A673 (cell line): ENCODE data around the gene ASTN2. TPM values are rescaled to one million over a fixed set of nuclear protein-coding genes. Genes with fewer than 3 reads are reported as not detected.

Experiments
- BruUV-seq: library from RNA; stranded (reverse); fragments of 400-500 nt; replicated peaks from 2 replicates; lab custom pipeline; 2021; lab: Mats Ljungman, UMichigan
- CTCF ChIA-PET: fragments of 300-600 bp; sonication (Branson Sonifier 250); formaldehyde crosslinking; loops from one replicate; lab custom pipeline; 2022; ENCODE audit warnings: antibody characterized with exemption; lab: Charles Lee
- POLR2A ChIA-PET: fragments of 300-600 bp; sonication (Branson Sonifier 250); formaldehyde crosslinking; loops from one replicate; lab custom pipeline; 2022; ENCODE audit warnings: antibody characterized with exemption; ENCODE audit not compliant: low non-redundant PET; lab: Charles Lee
- DNase-seq: peaks from one replicate; pipeline ENCODE4 v3.0.0-alpha.2; 2015; ENCODE audit warnings: low spot score
- H3K27ac ChIP-seq: fragments of 200-600 bp; sonication (generic); 2 replicates; pipeline ENCODE4 v1.5.1; 2016; ENCODE audit warnings: mixed run types, low read depth, mild to moderate bottlenecking, mixed read lengths, antibody characterized with exemption, low read length; ENCODE audit not compliant: poor library complexity, severe bottlenecking
- H3K27me3 ChIP-seq: fragments of 200-600 bp; sonication (generic); replicated peaks from 2 replicates; pipeline ENCODE4 v1.6.1; 2017; ENCODE audit warnings: mixed run types, low read depth, mild to moderate bottlenecking, mixed read lengths, antibody characterized with exemption, low read length; ENCODE audit not compliant: insufficient read depth, poor library complexity
- H3K36me3 ChIP-seq: fragments of 200-600 bp; sonication (generic); 2 replicates; pipeline ENCODE4 v1.6.1; 2016; ENCODE audit warnings: mixed run types, mild to moderate bottlenecking, mixed read lengths, antibody characterized with exemption, low read length; ENCODE audit not compliant: insufficient read depth, poor library complexity, severe bottlenecking
- H3K4me1 ChIP-seq: fragments of 200-600 bp; sonication (generic); 2 replicates; pipeline ENCODE4 v1.6.1; 2017; ENCODE audit warnings: mixed run types, mild to moderate bottlenecking, mixed read lengths, antibody characterized with exemption, low read length; ENCODE audit not compliant: insufficient read depth, poor library complexity, severe bottlenecking
- H3K4me3 ChIP-seq: fragments of 200-600 bp; sonication (generic); 2 replicates; pipeline ENCODE4 v1.5.1; 2016; ENCODE audit warnings: low read depth, mixed run types, mild to moderate bottlenecking, mixed read lengths, low read length; ENCODE audit not compliant: poor library complexity, severe bottlenecking
- H3K9me3 ChIP-seq: fragments of 200-600 bp; sonication (generic); 2 replicates; pipeline ENCODE4 v1.6.1; 2016; ENCODE audit warnings: mixed run types, low read depth, mild to moderate bottlenecking, mixed read lengths, antibody characterized with exemption, low read length; ENCODE audit not compliant: poor library complexity, severe bottlenecking
- EZH2 ChIP-seq: fragments of 200-600 bp; sonication (generic); IDR thresholded peaks from 2 replicates; pipeline ENCODE4 v1.6.1; 2017; ENCODE audit warnings: borderline replicate concordance, low read depth, mild to moderate bottlenecking, mixed read lengths, antibody characterized with exemption, low read length; ENCODE audit not compliant: poor library complexity, severe bottlenecking
- intact Hi-C: fragments of 100-400 bp; cut with micrococcal nuclease; formaldehyde crosslinking; loops from one replicate; pipeline ENCODE4 v1.10.0; 2022; ENCODE audit not compliant: unreplicated experiment
- total RNA-seq: library from RNA; stranded (reverse); gene quantifications from 2 replicates; pipeline ENCODE4 v1.2.3, GENCODE V29; 2021
- TF ChIP-seq, protein P1 (sequence below): fragments of 300-800, 200-600 bp; sonication (generic); conservative IDR thresholded peaks from 2 replicates; pipeline ENCODE4 v1.5.1; 2017; ENCODE audit warnings: low read depth, mild to moderate bottlenecking, antibody characterized with exemption, low read length, moderate library complexity, mixed read lengths

The ASTN2 gene
- total RNA-seq, 1 experiment from 2014 or later: 3.4 TPM

DNA sequence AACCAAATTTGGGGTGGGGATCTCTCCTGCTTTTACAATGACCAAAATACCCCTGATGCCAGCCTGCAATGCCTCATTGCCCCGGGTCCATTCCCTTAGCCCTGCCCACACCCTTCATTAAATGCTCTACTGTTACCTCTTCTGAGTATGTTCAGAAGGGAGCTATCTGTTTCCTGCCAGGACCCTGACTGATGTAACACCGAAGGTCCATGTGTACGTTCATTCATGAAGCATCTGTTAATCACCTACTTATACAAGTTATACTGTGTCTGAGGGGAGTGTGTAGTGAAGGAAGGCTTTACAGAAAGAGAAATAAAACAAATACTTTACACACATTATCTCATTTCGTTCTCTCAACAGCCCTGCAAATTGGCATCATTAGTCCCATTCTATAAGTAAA is 51.9 kb downstream of the ASTN2 start:
- Histone ChIP-seq H3K36me3 (no peaks in the 10 kb centered on the region), H3K27me3 (no peaks in the 10 kb centered on the region), H3K27ac (no peak overlapping the region), H3K4me3 (no peak overlapping the region), H3K9me3 (no peaks in the 10 kb centered on the region), H3K4me1 (no peaks in the 10 kb centered on the region)
- TF ChIP-seq, protein P1, sequence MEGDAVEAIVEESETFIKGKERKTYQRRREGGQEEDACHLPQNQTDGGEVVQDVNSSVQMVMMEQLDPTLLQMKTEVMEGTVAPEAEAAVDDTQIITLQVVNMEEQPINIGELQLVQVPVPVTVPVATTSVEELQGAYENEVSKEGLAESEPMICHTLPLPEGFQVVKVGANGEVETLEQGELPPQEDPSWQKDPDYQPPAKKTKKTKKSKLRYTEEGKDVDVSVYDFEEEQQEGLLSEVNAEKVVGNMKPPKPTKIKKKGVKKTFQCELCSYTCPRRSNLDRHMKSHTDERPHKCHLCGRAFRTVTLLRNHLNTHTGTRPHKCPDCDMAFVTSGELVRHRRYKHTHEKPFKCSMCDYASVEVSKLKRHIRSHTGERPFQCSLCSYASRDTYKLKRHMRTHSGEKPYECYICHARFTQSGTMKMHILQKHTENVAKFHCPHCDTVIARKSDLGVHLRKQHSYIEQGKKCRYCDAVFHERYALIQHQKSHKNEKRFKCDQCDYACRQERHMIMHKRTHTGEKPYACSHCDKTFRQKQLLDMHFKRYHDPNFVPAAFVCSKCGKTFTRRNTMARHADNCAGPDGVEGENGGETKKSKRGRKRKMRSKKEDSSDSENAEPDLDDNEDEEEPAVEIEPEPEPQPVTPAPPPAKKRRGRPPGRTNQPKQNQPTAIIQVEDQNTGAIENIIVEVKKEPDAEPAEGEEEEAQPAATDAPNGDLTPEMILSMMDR: no peak
- no peak for TF ChIP-seq EZH2
- DNase-seq: no peak
- POLR2A ChIA-PET: no interaction called here
- intact Hi-C loops: no loop called here
- CTCF ChIA-PET: no interaction called here
- no TSS peak for BruUV-seq

- Histone ChIP-seq H3K27me3 (no peaks in the 10 kb centered on the region), H3K36me3 (no peaks in the 10 kb centered on the region), H3K27ac (no peak overlapping the region), H3K4me1 (no peaks in the 10 kb centered on the region), H3K9me3 (no peaks in the 10 kb centered on the region), H3K4me3 (no peak overlapping the region)
- intact Hi-C loops: no loop called here
- no TSS peak for BruUV-seq
- TF ChIP-seq EZH2: no peak
- TF ChIP-seq, protein P1: no peak
- ChIA-PET POLR2A (no interaction called here), CTCF (no interaction called here)
- DNase-seq: no peak
These were observed 54.9 kb downstream of the ASTN2 start for GRCh38 chr9:117359910-117360309.

GRCh38 chr9:117355542-117355941 is 59.3 kb downstream of the ASTN2 start:
- no peak for TF ChIP-seq EZH2
- TF ChIP-seq, protein P1: no peak
- H3K27ac ChIP-seq: no peak overlapping the region
- no peaks in the 10 kb centered on the region for H3K36me3 ChIP-seq
- CTCF ChIA-PET: no interaction called here
- H3K9me3 ChIP-seq: no peaks in the 10 kb centered on the region
- POLR2A ChIA-PET: no interaction called here
- no peaks in the 10 kb centered on the region for H3K27me3 ChIP-seq
- DNase-seq: no peak
- intact Hi-C loops: no loop called here
- BruUV-seq: no TSS peak
- H3K4me1 ChIP-seq: no peaks in the 10 kb centered on the region
- no peak overlapping the region for H3K4me3 ChIP-seq
